Uterus (tissue), 4 donors: Measurements from ENCODE around the gene TNFRSF1A. TPM values are rescaled to one million over a fixed set of nuclear protein-coding genes. Genes with fewer than 3 reads are reported as not detected.

Experiments
- DNase-seq, 2 donors: peaks; one replicate each; pipeline ENCODE4 v3.0.0-alpha.2; 2019 to 2020
- H3K27ac ChIP-seq, 2 donors: fragments of 200-600 bp; sonication (generic); 1 replicate in 1 of 2; 2 replicates in 1 of 2; pipeline ENCODE4 v1.5.1; 2016 to 2018
- H3K27me3 ChIP-seq, 2 donors: fragments of 200-600 bp; sonication (generic); one replicate each; pipeline ENCODE4 v1.5.1; 2018 to 2019; ENCODE audit warnings: control low read depth in 1 of 2
- H3K36me3 ChIP-seq, 2 donors: fragments of 200-600 bp; sonication (generic); one replicate each; pipeline ENCODE4 v1.5.1; 2019; ENCODE audit warnings: control low read depth in 1 of 2
- H3K4me1 ChIP-seq, 2 donors: fragments of 200-600 bp; sonication (generic); one replicate each; pipeline ENCODE4 v1.5.1; 2018 to 2019; ENCODE audit warnings: control low read depth in 1 of 2
- H3K4me3 ChIP-seq, 2 donors: fragments of 200-600 bp; sonication (generic); 1 replicate in 1 of 2; 2 replicates in 1 of 2; pipeline ENCODE4 v1.5.1; 2018 to 2019; ENCODE audit warnings: mild to moderate bottlenecking in 1 of 2
- H3K9me3 ChIP-seq, 2 donors: fragments of 200-600 bp; sonication (generic); one replicate each; pipeline ENCODE4 v1.5.1; 2019; ENCODE audit warnings: control low read depth in 1 of 2
- CTCF ChIP-seq, 4 experiments: fragments of 200-600 bp in 2 of 4; fragments of 450-650 bp in 2 of 4; sonication (generic) in 2 of 4; IDR thresholded peaks; one replicate each; pipeline ENCODE4 v1.5.1; 2016 to 2019; ENCODE audit warnings: antibody characterized with exemption in 4 of 4, mild to moderate bottlenecking in 2 of 4, moderate library complexity in 1 of 4
- POLR2A ChIP-seq, 2 donors: fragments of 450-650 bp; IDR thresholded peaks; one replicate each; pipeline ENCODE4 v1.6.1; 2016; ENCODE audit warnings: antibody characterized with exemption in 2 of 2, mild to moderate bottlenecking in 1 of 2, moderate library complexity in 1 of 2
- intact Hi-C: fragments of 100-400 bp; cut with DNase I; formaldehyde crosslinking; loops from one replicate; pipeline ENCODE4 v1.15.1; 2023; ENCODE audit warnings: low total_unique reads
- total RNA-seq, 4 donors: library from RNA; depleted of rRNA in 3 of 4; stranded (reverse); fragments of >200 nt in 3 of 4; gene quantifications; one replicate each; pipeline versions ENCODE4 v1.1.0 to v1.2.4, GENCODE V29; 2014 to 2023
- donor health status: DM: yes; HTN: yes; CAD: no.

The TNFRSF1A gene
- total RNA-seq, 4 donors from 2014 or later: 71.8 to 297 (median 174) TPM

GRCh38 chr12:6335451-6336078, 6.3 kb downstream of the TNFRSF1A start:
- peaks cover 4 to 31% of the 10 kb centered on the region in 2 donors for H3K4me1 ChIP-seq

GRCh38 chr12:6334940-6335450, 6.9 kb downstream of the TNFRSF1A start:
- intact Hi-C loops: loop anchor here (5.0 to 10.0 kb wide), 2 partner anchors 42 to 200 kb away; partner anchors contain the start of genes GAPDH and SCNN1A

More at GRCh38 chr12:6335451-6336078, 6.3 kb downstream of the TNFRSF1A start:
- DNase-seq: peak; percentile 76 to 77
- Histone ChIP-seq H3K4me3 (peak overlapping the region; percentile 43 to 60), H3K27ac (peak overlapping the region; percentile 95 to 97), H3K27me3 (no peaks in the 10 kb centered on the region), H3K9me3 (no peaks in the 10 kb centered on the region), H3K36me3 (no peaks in the 10 kb centered on the region)
- intact Hi-C loops: loop anchor here (5.0 to 10.0 kb wide), 2 partner anchors 42 to 199 kb away; partner anchors contain the start of genes GAPDH and SCNN1A
- peak; percentile 35 to 69 (median 47) for TF ChIP-seq CTCF (IDR thresholded peaks at IDR 0.05)
- peak in 1 of 2 donors; percentile 13 for TF ChIP-seq POLR2A (IDR thresholded peaks at IDR 0.05)

GRCh38 chr12:6334359-6334758, 7.5 kb downstream of the TNFRSF1A start:
- no peaks in the 10 kb centered on the region for H3K9me3 ChIP-seq
- H3K4me3 ChIP-seq: peak overlapping the region in 1 of 2 donors; percentile 60
- no peaks in the 10 kb centered on the region for H3K27me3 ChIP-seq
- H3K27ac ChIP-seq: peak overlapping the region; percentile 95 to 97
- H3K36me3 ChIP-seq: no peaks in the 10 kb centered on the region
- intact Hi-C loops: loop anchor here (10.0 kb wide), 1 partner anchor 200 kb away; the partner anchor contains the start of gene GAPDH
- TF ChIP-seq POLR2A (IDR thresholded peaks at IDR 0.05): no peak
- TF ChIP-seq CTCF (IDR thresholded peaks at IDR 0.05): no peak
- H3K4me1 ChIP-seq: peaks cover 4 to 31% of the 10 kb centered on the region in 2 donors
- no peak for DNase-seq

More at GRCh38 chr12:6334940-6335450, 6.9 kb downstream of the TNFRSF1A start:
- Histone ChIP-seq H3K4me3 (peak overlapping the region; percentile 43 to 60), H3K27me3 (no peaks in the 10 kb centered on the region), H3K27ac (peak overlapping the region; percentile 95 to 97), H3K36me3 (no peaks in the 10 kb centered on the region), H3K4me1 (peaks cover 4 to 31% of the 10 kb centered on the region in 2 donors), H3K9me3 (no peaks in the 10 kb centered on the region)
- TF ChIP-seq CTCF (IDR thresholded peaks at IDR 0.05) (no peak), POLR2A (IDR thresholded peaks at IDR 0.05) (no peak)
- peak; percentile 39 to 52 for DNase-seq

GRCh38 chr12:6333566-6333965, 8.3 kb downstream of the TNFRSF1A start:
- no peaks in the 10 kb centered on the region for H3K36me3 ChIP-seq
- DNase-seq: no peak
- peaks cover 4 to 31% of the 10 kb centered on the region in 2 donors for H3K4me1 ChIP-seq

More at GRCh38 chr12:6333566-6333965, 8.3 kb downstream of the TNFRSF1A start:
- TF ChIP-seq CTCF (IDR thresholded peaks at IDR 0.05): no peak
- TF ChIP-seq POLR2A (IDR thresholded peaks at IDR 0.05): no peak
- Histone ChIP-seq H3K27me3 (no peaks in the 10 kb centered on the region), H3K9me3 (no peaks in the 10 kb centered on the region), H3K27ac (peak overlapping the region; percentile 95 to 97), H3K4me3 (no peak overlapping the region)
- intact Hi-C loops: loop anchor here (10.0 kb wide), 1 partner anchor 201 kb away; the partner anchor contains the start of gene GAPDH
